GM18505 (cell line): ENCODE measurements around the gene CARD19.
"Not testable (repeated sequence)": the region's sequence is repeated elsewhere in the genome, so short reads cannot be mapped to it uniquely, and the experiment has no call there.

Experiments used
- ATAC-seq: cut with Tn5 transposase; IDR thresholded peaks from one replicate; pipeline ENCODE4 v1.9.1; 2021; ENCODE audit not compliant: unreplicated experiment
- POLR2A ChIP-seq: IDR thresholded peaks from 4 replicates; pipeline ENCODE4 v1.6.1; 2011; ENCODE audit warnings: borderline replicate concordance; ENCODE audit not compliant: insufficient read depth, insufficient read length; ENCODE audit errors: extremely low read depth

Gene CARD19

GRCh38 chr9:93110311-93110855, 14.4 kb downstream of the CARD19 start:
- TF ChIP-seq POLR2A, result no peak

GRCh38 chr9:93111001-93111370, 15.0 kb downstream of the CARD19 start:
- no peak for TF ChIP-seq POLR2A
- ATAC-seq, result no peak

More at GRCh38 chr9:93110311-93110855, 14.4 kb downstream of the CARD19 start:
- no peak for ATAC-seq

GRCh38 chr9:93111371-93112115, 15.5 kb downstream of the CARD19 start:
- ATAC-seq, result no peak
- TF ChIP-seq POLR2A, result no peak

DNA sequence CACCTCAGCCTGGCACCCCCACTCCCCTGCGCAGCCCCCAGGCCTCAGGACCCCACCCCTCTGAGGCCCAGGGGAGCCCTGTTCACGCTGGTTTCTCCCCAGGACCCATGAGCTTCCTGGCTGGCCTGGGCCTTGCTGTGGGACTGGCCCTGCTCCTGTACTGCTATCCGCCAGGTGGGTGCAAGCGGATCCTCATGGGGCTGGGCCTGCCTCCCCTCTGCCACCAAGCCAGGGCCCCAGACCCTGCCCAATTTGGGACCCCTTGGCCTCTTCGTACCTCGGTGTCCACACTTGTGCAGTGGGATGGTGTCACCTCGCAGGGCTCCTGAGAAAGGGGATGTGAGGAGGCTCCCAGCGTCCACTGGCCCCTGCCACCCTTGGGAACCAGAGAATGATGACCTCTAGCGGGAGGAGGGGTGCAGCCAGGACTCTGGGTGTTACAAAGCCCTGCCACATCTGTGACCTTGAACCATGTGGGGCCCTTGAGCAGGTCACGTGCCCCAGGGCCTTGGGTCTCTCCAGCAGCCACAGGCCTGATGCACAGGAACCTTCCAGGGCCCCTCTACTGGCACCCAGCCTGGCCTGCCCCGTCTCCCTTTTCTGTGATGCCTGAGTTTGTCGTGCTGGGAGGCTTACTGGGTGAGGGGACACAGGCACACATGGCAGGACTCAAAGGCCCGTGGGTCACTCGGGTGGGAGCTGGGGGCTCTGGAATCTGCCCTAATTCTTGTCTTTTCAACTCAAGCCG, 16.3 kb downstream of the CARD19 start:
- no peak for TF ChIP-seq POLR2A
- no peak for ATAC-seq

DNA sequence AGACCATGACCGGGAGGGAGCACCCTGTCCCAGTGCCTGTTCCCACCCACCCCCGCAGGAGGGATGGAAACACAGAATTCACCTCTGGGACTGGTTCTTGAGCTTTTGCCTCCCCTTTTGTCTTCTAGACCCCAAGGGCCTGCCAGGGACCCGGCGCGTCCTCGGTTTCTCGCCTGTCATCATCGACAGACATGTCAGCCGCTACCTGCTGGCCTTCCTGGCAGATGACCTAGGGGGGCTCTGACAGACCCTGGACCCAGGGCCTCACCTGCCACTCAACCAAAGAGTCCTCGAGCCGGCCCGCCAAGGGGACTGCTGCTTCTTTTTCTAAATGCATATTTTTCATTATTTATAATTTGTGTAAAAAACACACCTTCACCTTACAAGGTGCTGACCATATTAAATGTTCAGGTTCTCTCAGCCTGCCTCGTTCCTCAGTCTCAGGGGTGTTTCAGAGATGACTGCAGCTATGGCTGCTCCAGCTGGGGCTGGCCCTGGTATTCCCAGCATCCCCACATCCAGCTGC, 16.9 kb downstream of the CARD19 start:
- no peak for ATAC-seq
- TF ChIP-seq POLR2A, result no peak

DNA sequence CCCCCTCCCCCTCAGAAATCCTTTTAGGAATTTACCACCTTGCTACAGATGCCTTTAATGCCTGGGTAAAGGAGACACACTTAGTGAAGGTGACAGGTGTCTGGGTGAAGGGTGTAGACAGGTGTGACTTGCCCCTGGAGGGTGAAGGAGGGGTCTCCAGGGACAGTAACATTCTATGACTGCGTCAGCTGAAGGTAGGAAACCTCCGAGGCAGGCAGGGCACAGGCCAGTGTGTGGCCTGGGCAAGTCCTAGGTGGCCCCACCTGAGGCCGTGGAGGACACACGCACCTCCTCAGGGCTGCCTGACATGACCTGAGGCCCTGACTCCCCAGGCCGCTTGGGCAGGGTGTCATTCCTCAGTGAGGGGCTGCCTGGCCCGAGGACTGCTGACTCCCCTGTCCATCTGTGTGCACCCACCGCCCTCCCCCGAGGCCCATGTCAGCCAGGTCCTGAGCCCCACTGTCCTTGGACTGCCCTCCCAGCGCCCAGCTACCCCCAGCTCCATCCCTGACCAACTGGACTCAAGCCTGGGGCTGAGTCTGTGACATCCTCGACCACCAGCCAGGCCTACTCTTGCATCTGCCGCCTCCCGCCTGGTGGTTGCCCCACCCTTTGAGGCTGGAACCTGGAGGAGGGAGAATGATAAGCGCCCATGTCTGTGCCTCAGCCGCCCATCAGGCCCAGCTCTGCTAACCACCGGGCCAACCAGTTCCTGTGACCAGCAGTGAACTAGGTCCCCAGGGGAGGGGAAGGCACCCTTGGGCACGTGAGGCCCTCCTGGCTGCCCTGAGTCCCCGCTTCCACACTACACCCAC, 18.4 kb downstream of the CARD19 start:
- TF ChIP-seq POLR2A, result no peak
- ATAC-seq, result no peak

DNA sequence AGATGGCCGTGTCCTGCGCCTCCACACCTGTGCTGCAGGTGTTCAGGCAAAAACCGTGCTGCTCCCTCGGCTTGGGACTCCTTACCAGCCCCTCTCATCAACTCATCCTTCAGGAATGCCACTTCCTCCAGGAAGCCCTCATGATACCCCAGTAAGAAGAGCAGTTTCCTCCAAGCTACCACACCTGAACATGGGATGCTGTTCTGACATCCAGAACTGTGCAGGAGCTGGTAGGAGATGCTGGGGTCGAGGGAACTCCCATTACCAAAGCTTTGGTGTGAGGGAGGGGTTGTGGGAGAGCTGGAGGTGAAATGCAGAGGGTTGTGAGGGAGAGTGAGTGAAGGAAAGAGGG, 18.9 kb downstream of the CARD19 start:
- no peak for ATAC-seq
- TF ChIP-seq POLR2A, result no peak

DNA sequence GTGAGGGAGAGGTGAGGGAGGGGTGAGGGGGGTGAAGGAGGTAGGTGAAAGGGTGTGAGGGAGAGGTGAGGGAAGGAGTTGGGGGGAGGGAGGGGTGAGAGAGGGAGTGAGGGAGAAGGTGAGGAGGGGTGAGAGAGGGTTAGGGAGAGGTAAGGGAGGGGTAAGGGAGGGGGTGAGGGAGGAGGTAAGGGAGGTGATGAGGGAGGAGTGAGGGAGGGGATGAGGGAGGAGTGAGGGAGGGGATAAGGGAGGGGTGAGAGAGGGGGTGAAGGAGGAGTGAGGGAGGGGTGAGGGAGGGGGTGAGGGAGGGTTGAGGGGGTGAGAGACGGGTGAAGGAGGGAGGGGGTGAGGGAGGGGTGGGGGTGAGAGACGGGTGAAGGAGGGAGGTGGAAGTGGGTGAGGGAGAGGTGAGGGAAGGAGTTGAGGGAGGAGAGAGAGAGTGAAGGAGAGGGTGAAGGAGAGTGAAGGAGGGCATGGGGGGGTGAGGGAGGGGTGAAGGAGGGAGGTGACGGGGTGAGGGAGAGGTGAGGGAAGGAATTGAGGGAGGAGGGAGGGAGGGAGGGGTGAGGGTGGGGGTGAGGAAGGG, 19.6 kb downstream of the CARD19 start:
- no peak for ATAC-seq
- TF ChIP-seq POLR2A, result no peak

DNA sequence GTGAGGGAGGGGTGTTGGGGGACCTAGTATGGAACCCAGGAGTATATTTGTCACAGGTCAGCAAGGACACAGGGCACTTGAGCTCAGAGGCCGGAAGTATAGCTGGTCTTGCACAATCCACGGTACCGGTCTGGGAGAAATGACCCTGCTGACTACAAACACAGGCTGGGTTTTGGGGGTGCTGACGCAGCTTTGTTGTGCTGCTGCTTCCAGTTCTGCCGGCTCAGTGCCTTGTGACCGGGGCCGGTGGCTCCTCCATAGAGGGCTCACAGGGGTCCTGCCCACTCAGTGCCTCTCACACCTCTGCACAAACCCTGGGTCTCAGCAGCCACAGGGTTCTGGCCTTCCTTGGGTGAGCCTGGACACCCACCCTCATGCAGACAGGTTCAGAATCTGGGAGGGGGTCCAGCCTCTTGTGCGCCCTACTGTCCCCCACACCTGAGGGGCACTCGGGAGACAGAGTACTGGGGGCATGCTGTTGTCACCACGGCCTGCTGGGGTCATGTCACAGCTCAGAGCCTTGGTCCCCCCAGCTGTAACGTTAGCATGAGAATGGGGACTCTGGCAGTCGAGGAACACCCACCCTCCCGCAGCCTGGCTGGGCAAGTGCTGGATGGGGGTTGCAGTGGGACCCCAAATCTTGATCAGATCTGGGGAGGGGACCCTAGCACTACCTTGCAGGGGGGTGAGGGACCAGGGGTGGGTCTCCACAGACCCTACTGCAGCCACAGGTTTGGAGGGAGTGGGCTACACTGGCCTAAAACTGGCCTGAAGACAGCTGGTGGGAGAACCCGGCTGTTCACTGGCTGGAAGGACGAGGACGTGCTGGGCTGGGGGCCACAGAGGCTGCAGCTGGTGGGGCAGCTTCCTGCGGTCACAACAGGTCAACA, 20.3 kb downstream of the CARD19 start:
- TF ChIP-seq POLR2A, result no peak
- no peak for ATAC-seq

- not testable (repeated sequence) for ATAC-seq
Observed at GRCh38 chr9:93117521-93117920, 21.5 kb downstream of the CARD19 start.

GRCh38 chr9:93117924-93118862, 22.2 kb downstream of the CARD19 start:
- ATAC-seq, result no peak

More at GRCh38 chr9:93117924-93118862, 22.2 kb downstream of the CARD19 start:
- no peak for TF ChIP-seq POLR2A
